CD4-positive, alpha-beta T cell treated with Interleukin-21 for 1 hour (primary cell): Measurements from ENCODE around the gene PBX4.

Source experiments
- DNase-seq: peaks from one replicate; pipeline ENCODE4 v3.0.0-alpha.2; 2020

The PBX4 gene

DNA sequence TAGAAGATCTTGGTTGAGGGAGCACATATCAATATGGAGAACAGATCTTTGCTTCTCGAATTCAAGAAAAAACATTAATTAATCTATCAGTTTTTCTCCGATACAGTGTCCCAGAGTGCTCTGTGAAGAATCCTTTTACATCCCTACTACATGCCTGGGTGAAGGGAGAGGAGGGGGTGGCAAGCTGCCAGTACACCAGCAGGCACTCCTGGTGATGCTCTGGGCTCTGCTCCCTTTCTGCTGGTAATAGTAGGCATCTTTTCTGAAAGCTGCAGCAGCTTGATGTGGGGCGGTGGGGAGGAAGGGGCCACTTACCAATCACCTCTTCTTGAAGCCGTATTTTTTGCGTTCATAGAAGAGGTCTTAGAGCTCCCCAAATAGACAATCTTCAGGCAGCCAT, 30.7 kb downstream of the PBX4 start:
- DNase-seq, result no peak

DNA sequence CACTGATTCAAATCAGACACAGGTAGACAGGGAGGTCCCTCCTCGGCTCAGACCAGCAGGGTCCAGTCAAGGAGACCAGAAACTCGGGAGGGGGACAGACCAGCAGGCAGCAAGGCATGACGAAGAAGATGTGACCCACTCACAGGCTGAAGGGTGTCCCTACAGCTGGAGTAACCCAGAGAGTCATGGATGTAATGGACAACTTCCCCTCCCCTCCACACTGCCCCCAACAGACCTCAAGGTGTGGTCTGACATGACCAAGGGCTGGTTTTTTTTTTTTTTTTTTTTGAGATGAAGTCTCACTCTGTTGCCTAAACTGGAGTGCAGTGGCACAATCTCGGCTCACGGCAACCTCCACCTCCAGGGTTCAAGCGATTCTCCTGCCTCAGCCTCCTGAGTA, 34.1 kb downstream of the PBX4 start:
- DNase-seq, result no peak

GRCh38 chr19:19582471-19582870, 36.0 kb downstream of the PBX4 start:
- DNase-seq, result no peak

GRCh38 chr19:19581391-19581790, 37.1 kb downstream of the PBX4 start:
- no peak for DNase-seq

GRCh38 chr19:19580418-19580817, 38.1 kb downstream of the PBX4 start:
- DNase-seq, result no peak

GRCh38 chr19:19579533-19580361, 38.7 kb downstream of the PBX4 start:
- no peak for DNase-seq

DNA sequence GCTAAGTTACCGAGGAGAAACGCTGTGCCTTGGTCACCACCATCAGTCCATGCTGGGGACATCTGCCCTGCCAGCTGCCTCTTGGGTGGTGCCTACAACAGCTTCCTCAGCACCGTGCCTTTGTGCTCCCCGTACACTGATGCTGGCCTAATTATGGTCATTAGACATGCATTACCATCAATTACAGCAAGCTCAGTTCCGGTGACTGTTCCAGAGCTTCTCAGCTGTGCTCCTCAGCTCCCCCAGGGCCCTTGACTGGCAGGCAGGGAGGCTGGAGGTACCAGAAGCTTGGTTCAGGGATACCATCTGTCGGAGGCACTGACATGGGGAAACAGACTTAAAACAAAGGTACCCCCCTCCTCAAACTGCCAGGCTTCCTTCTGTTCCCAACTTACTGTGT, 40.2 kb downstream of the PBX4 start:
- DNase-seq, result no peak

DNA sequence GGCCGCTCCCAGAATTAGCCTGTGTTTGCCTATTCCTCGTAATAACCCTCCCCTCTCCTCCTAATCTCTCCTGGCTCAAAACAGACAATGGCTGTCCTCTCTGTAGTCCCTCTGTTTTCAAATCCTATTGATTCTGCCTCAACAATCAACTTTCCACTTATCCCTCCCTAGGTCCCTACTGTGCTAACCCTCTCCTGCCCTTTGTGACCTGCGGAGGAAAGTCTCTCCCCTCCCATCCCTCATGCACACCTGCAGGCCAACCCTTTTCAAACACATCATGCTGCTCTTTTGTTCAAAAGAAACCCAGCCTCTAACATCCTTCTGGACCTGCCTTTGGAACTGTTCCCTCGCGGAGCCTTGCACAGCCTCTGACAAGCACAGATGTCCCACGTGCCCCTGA, 43.1 kb downstream of the PBX4 start:
- DNase-seq, result no peak

- no peak for DNase-seq
These were observed 47.3 kb downstream of the PBX4 start for GRCh38 chr19:19571071-19571786.

GRCh38 chr19:19570571-19570970, 47.9 kb downstream of the PBX4 start:
- DNase-seq, result no peak

DNA sequence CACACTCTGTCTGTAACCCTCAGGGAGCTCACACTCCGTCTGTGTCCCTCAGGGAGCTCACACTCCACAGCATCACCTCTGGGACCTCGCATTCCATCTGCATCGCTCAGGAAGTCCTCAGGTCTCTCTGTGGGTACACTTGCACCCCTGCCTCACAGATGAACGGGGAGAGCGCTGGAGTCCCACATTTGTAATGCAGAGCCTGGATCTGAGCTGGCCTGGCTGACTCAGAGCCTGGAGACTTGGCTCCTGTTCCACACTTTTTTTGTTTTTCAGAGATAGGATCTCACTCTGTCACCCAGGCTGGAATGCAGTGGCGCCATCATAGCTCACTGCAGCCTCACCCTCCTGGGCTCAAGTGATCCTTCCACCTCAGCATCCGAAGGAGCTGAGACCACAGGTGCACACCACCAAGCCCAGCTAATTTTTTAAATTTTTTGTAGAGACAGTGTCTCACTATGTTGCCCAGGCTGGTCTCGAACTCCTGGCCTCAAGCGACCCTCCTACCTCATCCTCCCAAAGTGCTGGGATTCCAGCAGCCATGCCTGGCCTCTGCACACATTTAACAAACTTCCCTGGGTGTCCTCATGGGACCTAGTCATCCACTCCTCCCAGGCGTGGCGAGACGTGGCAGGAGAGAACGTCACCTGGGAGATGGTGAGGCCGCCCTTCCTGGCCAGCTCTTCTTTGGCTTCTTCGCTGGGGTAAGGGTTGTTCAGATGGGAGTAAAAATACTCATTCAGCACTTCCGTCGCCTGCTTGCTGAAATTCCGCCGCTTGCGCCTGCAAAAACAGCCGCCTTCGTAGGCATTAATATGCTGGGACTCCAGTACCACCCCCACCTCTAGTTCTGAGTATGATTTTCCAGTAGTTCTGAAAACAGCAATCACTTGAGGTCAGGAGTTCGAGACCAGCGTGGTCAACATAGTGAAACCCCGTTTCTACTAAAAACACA, 49.4 kb downstream of the PBX4 start:
- no peak for DNase-seq

DNA sequence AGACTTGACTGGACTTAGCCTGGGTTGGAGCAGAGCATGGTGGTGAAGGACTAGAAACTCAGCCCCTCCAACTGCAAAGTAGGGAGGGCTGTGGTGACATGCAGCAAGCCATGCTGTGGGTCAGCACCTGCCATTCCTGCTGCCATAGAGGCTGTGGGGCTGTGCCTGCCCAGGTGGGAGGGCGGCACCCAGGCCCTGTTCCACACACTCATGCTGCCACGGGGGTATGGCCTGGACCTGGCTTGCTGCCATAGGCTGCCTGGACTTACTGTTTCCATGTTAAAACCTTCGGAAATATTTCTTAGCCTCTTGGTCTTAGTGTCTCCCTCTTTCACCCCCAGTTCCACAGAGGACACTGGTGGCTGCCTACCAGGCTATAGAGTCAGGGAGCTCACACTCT, 51.1 kb downstream of the PBX4 start:
- no peak for DNase-seq

DNA sequence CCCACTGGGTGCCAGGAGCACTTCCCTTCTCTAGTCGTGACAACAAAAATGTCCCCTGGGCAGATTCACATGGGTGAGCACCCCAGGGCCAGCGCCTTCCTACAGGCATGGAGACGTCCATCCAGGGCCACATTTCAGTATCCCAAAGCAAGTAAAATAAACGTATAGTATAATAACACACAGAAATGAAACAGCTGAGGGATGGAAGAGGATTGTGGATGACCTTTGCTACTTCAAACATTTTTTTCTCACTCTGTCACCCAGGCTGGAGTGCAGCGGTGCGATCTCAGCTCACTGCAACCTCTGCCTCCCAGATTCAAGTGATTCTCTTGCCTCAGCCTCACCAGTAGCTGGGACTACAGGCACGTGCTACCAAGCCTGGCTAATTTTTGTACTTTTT, 52.2 kb downstream of the PBX4 start:
- no peak for DNase-seq

GRCh38 chr19:19563348-19563848, 55.1 kb downstream of the PBX4 start:
- DNase-seq, result no peak

GRCh38 chr19:19562665-19563347, 55.7 kb downstream of the PBX4 start:
- peak; percentile 59 for DNase-seq

- no peak for DNase-seq
These were observed 56.4 kb downstream of the PBX4 start for GRCh38 chr19:19561946-19562664.

- no peak for DNase-seq
These were observed 58.6 kb downstream of the PBX4 start for GRCh38 chr19:19559931-19560330.

DNA sequence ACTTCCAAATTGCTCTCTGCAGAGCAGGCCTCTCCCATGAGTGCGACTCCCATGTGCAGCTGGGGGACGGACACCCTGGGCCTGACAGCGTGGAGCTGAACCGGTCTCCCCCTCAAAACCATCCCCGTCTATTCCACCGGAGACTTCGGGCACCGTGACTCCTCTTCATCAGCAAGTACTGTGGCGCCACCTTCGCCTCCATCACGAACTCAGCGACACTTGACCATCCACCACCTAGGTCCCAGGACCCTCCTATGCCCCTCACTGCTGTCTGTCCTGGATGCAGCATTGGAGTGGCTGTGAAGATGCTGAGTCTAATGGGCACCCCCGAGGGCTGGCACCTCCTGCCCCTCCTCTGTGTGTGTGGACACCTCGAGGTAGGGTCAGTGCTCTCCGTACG, 59.9 kb downstream of the PBX4 start:
- DNase-seq, result no peak

GRCh38 chr19:19558055-19558454, 60.4 kb downstream of the PBX4 start:
- no peak for DNase-seq

- peak; percentile 51 for DNase-seq
These were observed 64.1 kb downstream of the PBX4 start for GRCh38 chr19:19554074-19555023.

DNA sequence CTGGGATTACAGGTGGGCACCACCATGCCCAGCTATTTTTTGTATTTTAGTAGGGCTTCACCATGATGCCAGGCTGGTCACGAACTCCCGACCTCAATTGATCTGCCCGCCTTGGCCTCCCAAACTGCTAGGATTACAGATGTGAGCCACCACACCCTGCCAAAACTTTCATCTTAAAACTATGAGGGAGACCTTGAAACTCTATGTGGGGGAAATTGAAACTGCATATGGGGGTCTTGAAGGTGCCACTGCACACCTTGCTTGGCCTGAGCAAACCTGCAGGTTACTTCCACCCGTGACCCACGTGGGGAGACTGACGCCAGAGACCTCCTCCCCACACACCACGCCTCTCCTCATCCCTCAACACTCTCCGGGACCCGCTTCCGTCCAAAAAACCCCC, 64.8 kb downstream of the PBX4 start:
- no peak for DNase-seq
